Measurements from ENCODE around the gene OGFOD2. TPM values are rescaled to one million over a fixed set of nuclear protein-coding genes. Genes with fewer than 3 reads are reported as not detected.

Gene OGFOD2
- polyA plus RNA-seq, 6 donors from 2014 or later, result 9.4 to 20.4 (median 14.2) TPM

DNA sequence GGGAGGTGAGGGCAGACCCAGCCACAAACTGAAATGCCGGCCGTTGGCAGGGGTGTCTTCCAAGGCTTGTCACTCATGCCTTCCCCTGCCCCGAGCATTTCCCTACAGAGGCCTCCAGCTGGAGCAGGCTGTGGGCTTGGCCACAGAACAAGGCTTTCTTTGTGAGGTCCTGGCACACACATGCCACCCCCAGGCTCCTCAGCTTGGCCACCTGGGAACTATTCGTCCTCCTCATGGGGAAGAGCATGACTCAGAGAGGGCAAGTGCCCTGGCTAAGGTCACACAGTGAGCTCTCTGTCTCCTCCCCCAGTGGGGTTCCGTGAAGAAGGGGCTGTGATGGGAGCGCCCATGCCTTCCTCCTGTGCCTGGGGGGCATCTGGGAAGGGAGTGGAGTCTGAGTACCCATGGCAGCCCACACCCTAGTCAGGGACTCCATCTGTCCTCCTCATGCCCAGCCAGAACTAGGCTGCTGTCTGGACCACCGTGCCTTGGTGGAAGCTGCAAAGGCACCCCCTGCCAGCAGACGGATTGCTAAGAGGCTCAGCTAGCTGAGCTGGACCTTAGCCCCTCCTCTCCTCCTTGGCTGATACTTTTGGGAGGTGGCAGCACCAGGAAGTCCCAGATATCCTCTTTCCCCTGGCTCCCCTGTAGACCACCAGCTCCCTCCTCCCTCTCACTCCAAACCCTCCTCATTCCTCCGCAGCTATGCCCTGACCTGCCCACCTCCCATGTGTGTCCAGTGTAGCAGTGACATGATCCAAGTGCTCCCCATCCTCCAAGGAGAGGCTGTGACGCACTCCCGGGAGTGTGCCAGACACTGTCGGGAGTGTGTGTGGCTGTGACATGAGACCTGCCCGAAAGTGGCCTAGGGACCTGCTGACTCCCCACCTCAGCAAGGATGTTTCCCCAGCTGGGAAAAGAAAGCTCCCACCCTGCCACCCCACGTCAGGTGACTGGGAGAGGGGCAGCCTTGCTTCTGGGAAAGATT is 30.1 kb upstream of the OGFOD2 start:
- Mint-ChIP-seq H3K27me3 (no peaks in the 10 kb centered on the region), H3K27ac (no peak overlapping the region), H3K9me3 (no peaks in the 10 kb centered on the region), H3K4me3 (peak overlapping the region in 2 of 8 donors; percentile 33 to 61), H3K36me3 (no peaks in the 10 kb centered on the region), H3K4me1 (peaks cover 31 to 51% (median 37%) of the 10 kb centered on the region in 3 donors)
- ATAC-seq (ENCODE audit: low read depth in 2 of 2), result no peak
- no peak for DNase-seq

DNA sequence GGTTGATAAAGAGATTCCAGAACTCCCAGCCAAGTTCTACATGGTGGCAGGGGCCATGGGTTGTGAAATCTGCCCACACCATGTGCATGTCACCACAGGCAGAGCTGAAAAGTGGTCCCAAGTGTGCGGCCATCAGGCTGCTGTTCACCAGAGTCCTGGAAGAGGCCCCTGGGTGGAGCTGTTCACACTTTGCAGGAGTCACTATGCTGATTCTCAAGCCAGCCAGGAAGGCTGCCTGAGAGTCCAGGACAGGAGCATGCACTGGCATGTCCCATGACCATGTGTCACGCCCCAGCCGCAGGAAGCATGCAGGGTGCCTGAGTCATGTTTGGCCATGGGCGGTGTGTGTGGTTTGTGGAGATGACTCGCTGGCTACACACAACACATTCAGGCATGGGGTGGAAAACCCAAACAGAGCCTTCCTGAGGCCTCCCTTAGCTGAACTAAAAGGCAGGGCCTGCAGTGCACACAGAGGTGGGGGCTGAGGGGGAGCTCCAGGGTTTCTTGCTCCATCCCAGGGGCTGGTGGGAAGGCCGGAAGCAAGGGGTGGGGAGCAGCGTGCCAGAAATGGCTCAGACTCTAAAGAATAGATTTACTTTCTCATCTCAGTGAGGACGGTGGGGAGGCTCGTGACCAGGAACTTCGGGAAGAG is 28.2 kb upstream of the OGFOD2 start:
- H3K27me3 Mint-ChIP-seq, result no peaks in the 10 kb centered on the region
- no peaks in the 10 kb centered on the region for H3K36me3 Mint-ChIP-seq
- H3K4me1 Mint-ChIP-seq, result peaks cover 31 to 54% (median 42%) of the 10 kb centered on the region in 3 donors
- no peaks in the 10 kb centered on the region for H3K9me3 Mint-ChIP-seq
- H3K4me3 Mint-ChIP-seq, result peak overlapping the region in 6 of 8 donors; percentile 27 to 88 (median 65)
- ATAC-seq (ENCODE audit: low read depth in 2 of 2) (peak; percentile 38 to 43), DNase-seq (no peak)
- peak overlapping the region in 5 of 6 donors; percentile 38 to 83 (median 78) for H3K27ac Mint-ChIP-seq

DNA sequence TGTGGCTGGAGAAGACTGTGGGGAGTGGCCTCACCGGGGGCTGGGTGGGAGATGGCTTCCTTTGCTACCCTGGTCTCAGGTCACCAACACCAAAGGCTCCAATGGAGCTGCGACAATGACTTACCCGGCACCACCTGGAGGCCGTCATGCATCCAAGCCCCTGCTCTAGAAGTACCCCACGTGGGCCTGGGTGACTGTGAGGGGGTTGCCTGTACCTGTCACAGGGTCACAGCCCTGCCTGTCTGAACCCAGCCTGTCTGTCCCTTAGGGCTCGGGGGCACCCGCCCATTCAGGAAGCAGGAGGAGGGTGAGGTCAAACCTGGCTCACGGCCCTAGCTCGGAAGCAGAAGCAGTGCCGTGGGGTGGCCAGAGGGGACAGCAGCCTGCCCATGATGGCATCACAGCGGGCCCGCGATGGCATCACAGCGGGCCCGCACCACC is 27.7 kb upstream of the OGFOD2 start:
- Mint-ChIP-seq H3K9me3 (no peaks in the 10 kb centered on the region), H3K4me3 (peak overlapping the region in 5 of 8 donors; percentile 27 to 88 (median 64)), H3K27me3 (no peaks in the 10 kb centered on the region), H3K27ac (peak overlapping the region in 4 of 6 donors; percentile 38 to 83 (median 78)), H3K36me3 (no peaks in the 10 kb centered on the region), H3K4me1 (peaks cover 34 to 56% (median 47%) of the 10 kb centered on the region in 3 donors)
- DNase-seq (no peak), ATAC-seq (ENCODE audit: low read depth in 2 of 2) (peak; percentile 66 to 71)

DNA sequence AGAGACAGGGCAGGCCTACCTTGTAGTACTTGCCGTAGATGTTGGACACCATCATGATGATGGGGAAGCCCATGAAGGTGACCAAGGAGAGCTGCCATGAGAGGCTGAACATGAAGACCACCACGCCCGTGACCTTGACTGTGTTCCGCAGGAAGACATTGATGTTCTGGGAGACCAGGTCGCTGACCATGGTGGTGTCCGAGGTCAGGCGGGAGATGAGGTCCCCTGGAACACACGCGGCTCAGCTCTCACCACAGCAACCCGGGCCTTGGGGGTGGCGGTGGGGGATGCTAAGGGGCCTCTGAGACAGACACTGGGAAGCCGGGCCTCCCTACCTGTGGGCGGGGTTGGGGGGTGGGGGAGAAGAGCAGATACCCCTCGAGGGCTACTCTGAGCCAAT is 26.4 kb upstream of the OGFOD2 start:
- no peaks in the 10 kb centered on the region for H3K9me3 Mint-ChIP-seq
- H3K27ac Mint-ChIP-seq, result peak overlapping the region in 2 of 6 donors; percentile 37 to 66
- no peaks in the 10 kb centered on the region for H3K36me3 Mint-ChIP-seq
- peaks cover 24 to 46% (median 41%) of the 10 kb centered on the region in 3 donors for H3K4me1 Mint-ChIP-seq
- ATAC-seq (ENCODE audit: low read depth in 2 of 2) (no peak), DNase-seq (no peak)
- H3K27me3 Mint-ChIP-seq, result no peaks in the 10 kb centered on the region
- no peak overlapping the region for H3K4me3 Mint-ChIP-seq

DNA sequence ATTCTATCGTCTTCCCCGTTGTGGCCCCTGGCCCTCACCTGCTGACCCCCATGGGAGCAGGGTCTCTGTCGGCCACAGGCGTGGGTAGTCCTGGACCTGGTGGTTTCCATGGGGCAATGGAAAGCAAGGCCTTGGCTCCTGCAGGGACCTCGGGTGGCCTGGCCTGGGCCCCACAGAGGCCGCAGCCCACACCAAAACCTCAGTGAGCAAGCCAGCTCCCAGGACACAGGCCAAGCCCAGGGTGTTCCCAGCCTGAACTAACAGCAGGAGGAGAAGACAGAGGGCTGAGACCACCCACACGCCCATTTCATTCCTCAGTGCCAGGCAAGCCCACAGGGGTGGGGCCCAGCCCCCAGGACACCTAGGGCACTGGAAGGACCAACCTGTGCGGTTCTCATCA is 25.6 kb upstream of the OGFOD2 start:
- DNase-seq, result no peak
- Mint-ChIP-seq H3K27me3 (no peaks in the 10 kb centered on the region), H3K4me3 (no peak overlapping the region), H3K4me1 (peaks cover 18 to 41% (median 36%) of the 10 kb centered on the region in 3 donors), H3K9me3 (no peaks in the 10 kb centered on the region), H3K36me3 (no peaks in the 10 kb centered on the region), H3K27ac (no peak overlapping the region)
- no peak for ATAC-seq (ENCODE audit: low read depth in 2 of 2)

DNA sequence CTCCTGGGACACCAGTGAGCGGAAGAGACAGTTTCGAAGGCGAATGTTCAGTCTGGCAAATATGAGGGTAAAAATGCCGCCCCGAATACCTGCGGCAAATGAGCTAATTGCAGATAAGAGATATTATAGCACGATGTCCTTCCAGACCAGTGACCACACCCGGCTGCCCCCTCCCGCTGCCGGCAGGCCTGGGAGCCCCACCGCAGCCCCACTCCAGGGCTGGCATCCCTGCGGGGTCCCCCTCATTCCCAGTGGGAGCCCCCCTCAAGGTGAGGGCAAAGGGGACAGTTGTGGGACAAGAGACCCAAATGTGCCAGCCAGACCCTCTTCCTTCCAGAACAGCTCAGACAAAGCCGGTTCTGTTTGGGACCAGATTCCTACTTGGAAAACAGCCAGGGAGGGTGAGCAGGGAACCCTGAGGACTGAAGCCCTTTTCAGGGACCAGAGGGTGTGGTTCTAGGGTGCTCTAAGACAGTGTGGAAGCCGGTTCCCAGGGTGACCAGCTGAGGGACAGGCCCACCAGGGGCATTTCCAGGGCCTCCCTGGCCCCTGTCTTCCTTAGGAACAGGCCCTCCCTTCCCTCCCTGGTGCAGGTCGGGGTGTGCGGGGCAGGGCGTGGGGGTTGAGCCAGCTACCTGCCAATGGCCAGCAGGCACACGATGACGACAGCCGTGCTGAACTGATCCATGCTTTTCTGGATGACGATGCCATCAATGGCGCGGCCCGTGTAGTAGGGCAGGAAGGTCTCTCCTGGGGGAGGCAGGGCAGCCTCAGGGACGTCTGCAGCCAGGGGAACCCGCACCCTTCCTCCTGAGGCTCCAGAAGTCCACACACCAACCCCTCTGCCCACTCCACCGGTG is 25.0 kb upstream of the OGFOD2 start:
- Mint-ChIP-seq H3K9me3 (no peaks in the 10 kb centered on the region), H3K27ac (no peak overlapping the region), H3K27me3 (no peaks in the 10 kb centered on the region), H3K4me1 (peaks cover 18 to 41% (median 35%) of the 10 kb centered on the region in 3 donors), H3K4me3 (peak overlapping the region in 1 of 8 donors; percentile 37), H3K36me3 (no peaks in the 10 kb centered on the region)
- ATAC-seq (ENCODE audit: low read depth in 2 of 2) (no peak), DNase-seq (no peak)

DNA sequence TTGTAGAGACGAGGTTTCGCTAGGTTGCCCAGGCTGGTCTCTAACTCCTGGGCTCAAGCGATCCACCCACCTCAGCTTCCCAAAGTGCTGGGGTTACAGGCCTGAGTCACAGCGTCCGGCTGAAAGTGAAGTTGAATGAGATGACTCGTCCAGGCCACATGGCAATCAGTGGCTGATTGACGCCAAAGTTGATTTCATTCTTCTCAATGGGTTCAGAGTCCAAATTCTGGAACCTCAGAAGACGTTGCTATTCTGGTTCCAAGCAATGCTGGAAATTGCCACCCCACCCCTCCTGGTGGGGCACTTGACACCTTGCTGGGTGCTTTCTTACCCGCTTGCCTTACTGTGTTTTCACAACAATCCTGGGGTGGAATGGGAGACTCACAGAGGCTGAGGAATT is 23.6 kb upstream of the OGFOD2 start:
- ATAC-seq (ENCODE audit: low read depth in 2 of 2) (no peak), DNase-seq (no peak)
- Mint-ChIP-seq H3K4me1 (peaks cover 18 to 35% (median 25%) of the 10 kb centered on the region in 3 donors), H3K9me3 (no peaks in the 10 kb centered on the region), H3K27me3 (no peaks in the 10 kb centered on the region), H3K36me3 (no peaks in the 10 kb centered on the region), H3K27ac (peak overlapping the region in 2 of 6 donors; percentile 38 to 66), H3K4me3 (no peak overlapping the region)

DNA sequence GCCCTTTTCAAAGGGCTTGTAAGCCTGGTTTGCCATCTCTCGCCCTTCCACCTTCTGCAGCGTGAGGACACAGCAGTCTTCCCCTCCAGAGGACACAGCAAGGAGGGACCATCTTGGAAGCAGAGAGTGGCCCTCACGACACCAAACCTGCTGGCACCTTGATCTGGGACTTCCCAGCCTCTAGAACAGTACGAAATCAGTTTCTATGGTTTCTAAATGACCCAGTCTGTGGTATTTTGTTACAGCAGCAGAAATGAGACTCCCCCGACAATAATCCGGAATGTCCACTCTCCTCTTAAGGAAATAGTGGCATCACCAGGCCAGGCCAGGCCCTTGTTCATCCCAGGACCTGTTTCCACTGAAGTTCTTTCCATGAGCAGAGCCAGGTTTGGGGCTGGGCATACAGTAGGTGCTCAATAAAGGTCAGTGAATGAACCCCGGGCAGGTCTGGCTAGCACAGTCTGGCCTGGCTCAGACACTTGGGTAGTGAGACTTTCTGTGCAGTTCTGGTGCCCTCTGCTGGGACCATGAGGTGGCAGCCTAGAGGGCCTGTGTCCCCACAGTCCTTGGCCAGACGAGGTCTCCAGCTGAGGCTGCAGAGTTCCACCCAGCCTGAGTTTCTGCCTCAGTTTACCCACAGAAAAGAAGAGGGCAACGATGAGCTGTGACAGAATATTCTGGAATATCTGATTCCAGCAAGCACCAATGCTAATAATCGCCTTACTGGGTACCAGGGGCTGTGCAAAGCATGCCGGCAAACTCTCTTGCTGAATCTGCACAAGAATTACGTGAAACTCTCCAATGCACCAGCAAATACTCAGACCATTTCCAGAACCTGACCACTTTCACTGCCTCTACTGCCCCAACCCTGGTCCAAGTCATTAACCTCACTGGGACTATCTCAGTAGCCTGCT is 22.8 kb upstream of the OGFOD2 start:
- Mint-ChIP-seq H3K27ac (peak overlapping the region in 3 of 6 donors; percentile 47 to 58 (median 57)), H3K4me1 (peaks cover 11 to 27% (median 17%) of the 10 kb centered on the region in 3 donors), H3K36me3 (no peaks in the 10 kb centered on the region), H3K27me3 (no peaks in the 10 kb centered on the region), H3K4me3 (no peak overlapping the region), H3K9me3 (no peaks in the 10 kb centered on the region)
- DNase-seq (peak; percentile 68), ATAC-seq (ENCODE audit: low read depth in 2 of 2) (peak; percentile 96)

DNA sequence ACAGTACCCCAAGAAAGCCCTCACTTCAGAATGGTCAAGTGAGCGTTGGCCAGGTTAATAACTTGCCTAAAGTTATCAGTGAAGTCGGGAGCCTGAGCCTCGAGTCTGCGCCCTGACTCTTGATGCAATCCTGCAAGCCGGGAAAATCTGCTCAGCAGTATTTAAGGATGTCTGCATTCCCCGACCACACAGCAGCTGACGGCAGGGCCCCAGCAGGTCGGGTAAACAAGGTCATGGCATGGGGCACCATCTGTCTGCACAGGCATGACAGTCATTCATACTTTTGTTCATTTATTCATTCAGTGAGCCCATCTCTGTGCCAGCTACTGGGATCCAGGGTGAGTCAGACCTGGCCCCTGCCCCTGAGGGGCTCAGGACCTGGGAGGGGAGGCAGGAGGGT is 19.9 kb upstream of the OGFOD2 start:
- H3K4me3 Mint-ChIP-seq, result no peak overlapping the region
- no peaks in the 10 kb centered on the region for H3K9me3 Mint-ChIP-seq
- H3K27ac Mint-ChIP-seq, result no peak overlapping the region
- H3K4me1 Mint-ChIP-seq, result peaks cover 4 to 12% (median 11%) of the 10 kb centered on the region in 3 donors
- DNase-seq, result no peak
- no peaks in the 10 kb centered on the region for H3K36me3 Mint-ChIP-seq
- no peaks in the 10 kb centered on the region for H3K27me3 Mint-ChIP-seq
- no peak for ATAC-seq (ENCODE audit: low read depth in 2 of 2)

DNA sequence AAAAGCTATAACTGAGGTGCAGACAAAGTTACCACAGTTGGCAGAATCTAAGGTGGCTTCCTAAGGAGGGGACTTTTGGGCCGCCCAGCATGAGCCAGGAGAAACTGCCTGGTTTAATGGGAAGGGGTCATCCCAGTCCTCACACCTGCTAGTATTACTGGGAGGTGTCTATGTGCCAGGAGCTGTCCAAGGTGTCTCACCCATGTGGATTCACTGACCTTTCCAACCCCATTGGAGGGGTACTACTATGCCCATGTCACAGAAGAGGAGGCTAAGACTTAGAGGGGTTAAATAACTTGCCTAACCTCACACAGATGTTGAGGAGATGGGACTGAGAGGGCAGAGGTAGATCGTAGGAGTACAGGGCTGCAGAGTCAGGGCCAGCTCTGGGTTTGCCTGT is 19.0 kb upstream of the OGFOD2 start:
- Mint-ChIP-seq H3K27ac (no peak overlapping the region), H3K4me3 (no peak overlapping the region)
- no peak for ATAC-seq (ENCODE audit: low read depth in 2 of 2)

DNA sequence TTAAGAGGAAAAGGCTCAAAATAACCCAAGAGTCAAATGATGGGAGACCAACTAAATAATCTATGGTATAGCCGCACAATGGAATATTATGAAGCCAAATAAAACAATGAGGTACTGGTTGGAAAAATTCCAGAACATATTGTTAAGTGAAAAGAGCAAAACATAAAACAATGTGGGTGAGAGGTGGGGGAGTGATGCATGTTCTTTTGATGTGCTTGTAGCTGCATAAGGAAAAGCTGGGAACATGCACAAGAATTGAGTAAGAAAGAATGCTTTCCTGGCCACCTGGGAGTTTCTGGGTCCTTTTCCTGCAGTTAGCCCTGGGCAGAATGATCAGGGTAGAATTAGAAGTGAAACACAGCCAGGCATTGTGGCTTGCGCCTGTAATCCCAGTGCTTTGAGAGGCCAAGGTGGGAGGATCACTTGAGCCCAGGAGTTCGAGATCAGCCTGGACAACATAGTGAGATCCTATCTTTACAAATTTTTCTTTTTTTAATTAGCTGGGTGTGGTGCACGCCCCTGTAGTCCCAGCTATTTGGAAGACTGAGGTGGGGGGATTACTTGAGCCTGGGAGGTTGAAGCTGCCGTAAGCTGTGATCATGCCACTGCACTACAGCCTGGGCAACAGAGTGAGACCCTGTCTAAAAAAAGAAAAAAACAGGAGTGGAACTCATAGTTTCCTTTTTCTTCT is 16.7 kb upstream of the OGFOD2 start:
- Mint-ChIP-seq H3K9me3 (no peaks in the 10 kb centered on the region), H3K27me3 (no peaks in the 10 kb centered on the region), H3K27ac (no peak overlapping the region), H3K36me3 (no peaks in the 10 kb centered on the region), H3K4me3 (no peak overlapping the region), H3K4me1 (no peaks in the 10 kb centered on the region)
- DNase-seq (no peak), ATAC-seq (ENCODE audit: low read depth in 2 of 2) (no peak)

More for the DNA sequence above, 19.0 kb upstream of the OGFOD2 start:
- H3K27me3 Mint-ChIP-seq, result no peaks in the 10 kb centered on the region
- H3K9me3 Mint-ChIP-seq, result no peaks in the 10 kb centered on the region
- H3K36me3 Mint-ChIP-seq, result no peaks in the 10 kb centered on the region
- DNase-seq, result no peak
- H3K4me1 Mint-ChIP-seq, result peaks cover 4 to 12% (median 11%) of the 10 kb centered on the region in 3 donors

Data from naive B cell (primary cell).